Measurements from ENCODE around the gene ROGDI. TPM values are rescaled to one million over a fixed set of nuclear protein-coding genes. Genes with fewer than 3 reads are reported as not detected.

The ROGDI gene
- total and polyA plus RNA-seq, 2 of the 13 experiments (the other 11 are each of a cell fraction or from before 2014, with no cell fraction given), result 19.2 to 42.1 TPM

DNA sequence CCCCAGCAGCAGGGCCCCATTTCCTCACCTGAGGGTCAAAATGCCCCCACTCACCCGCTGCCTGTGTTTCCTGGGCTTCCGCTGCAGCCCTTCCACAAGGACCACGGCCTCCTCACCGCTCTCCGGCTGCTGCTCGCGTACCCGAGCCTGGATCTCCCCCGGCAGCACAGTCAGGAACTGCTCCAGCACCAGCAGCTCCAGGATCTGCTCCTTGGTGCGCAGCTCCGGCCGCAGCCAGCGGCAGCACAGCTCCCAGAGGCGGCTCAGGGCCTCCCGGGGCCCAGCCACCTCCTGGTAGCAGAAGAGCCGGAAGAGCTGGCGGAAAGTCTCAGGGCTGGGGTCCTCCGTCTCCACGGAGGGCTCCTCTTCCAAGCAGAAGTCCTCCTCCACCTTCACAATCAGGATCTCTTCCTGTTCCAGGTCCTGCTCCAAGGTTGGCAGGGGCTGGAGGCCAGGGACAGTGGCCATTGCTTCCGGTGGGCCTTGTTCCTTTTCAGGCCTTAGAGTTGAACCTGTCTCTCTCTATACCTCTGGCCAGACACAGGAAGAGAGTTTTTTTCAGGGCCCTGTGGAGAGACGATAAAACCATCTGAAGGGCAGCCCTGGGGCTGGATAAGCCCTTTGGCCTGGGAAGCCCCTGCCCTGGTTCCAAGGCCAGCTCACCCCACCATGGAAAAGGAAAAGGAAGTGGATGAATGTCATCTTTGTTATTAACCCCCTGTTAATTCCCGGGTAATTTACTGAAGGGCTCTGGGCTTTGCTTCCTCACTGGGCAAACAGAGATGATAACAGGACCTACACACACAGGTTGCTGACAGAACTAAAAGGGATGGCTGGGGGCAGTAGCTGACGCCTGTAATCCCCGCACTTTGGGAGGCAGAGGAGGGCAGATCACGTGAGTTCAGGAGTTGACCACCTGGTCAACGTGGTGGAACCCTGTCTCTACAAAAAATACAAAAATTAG, 36.6 kb downstream of the ROGDI start (continued):
- TF ChIP-seq ZNF816 (CRISPR knock-in tag; IDR thresholded peaks at IDR 0.05; ENCODE audit: borderline replicate concordance), result 0 out of 2 replicates have a peak, but pooled peaks have one; percentile 34
- TF ChIP-seq HDAC1 (CRISPR knock-in tag; IDR thresholded peaks at IDR 0.05), result peak; percentile 53; the same call in 1 of the 2 replicates
- TF ChIP-seq SP2 (CRISPR knock-in tag; IDR thresholded peaks at IDR 0.05), result no peak
- TF ChIP-seq CEBPG (CRISPR knock-in tag; IDR thresholded peaks at IDR 0.05), result no peak
- no peak for TF ChIP-seq TFDP1 (CRISPR knock-in tag; IDR thresholded peaks at IDR 0.05; ENCODE audit: borderline replicate concordance)
- TF ChIP-seq, protein P1, sequence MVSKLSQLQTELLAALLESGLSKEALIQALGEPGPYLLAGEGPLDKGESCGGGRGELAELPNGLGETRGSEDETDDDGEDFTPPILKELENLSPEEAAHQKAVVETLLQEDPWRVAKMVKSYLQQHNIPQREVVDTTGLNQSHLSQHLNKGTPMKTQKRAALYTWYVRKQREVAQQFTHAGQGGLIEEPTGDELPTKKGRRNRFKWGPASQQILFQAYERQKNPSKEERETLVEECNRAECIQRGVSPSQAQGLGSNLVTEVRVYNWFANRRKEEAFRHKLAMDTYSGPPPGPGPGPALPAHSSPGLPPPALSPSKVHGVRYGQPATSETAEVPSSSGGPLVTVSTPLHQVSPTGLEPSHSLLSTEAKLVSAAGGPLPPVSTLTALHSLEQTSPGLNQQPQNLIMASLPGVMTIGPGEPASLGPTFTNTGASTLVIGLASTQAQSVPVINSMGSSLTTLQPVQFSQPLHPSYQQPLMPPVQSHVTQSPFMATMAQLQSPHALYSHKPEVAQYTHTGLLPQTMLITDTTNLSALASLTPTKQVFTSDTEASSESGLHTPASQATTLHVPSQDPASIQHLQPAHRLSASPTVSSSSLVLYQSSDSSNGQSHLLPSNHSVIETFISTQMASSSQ (IDR thresholded peaks at IDR 0.05; ENCODE audit: low read depth), result no peak
- TF ChIP-seq, protein P1 (CRISPR knock-in tag; IDR thresholded peaks at IDR 0.05; ENCODE audit: borderline replicate concordance), result peak; percentile 12; the same call in 1 of the 2 replicates
- TF ChIP-seq SOX13 (IDR thresholded peaks at IDR 0.05), result no peak
- TF ChIP-seq SOX13 (CRISPR knock-in tag; conservative IDR thresholded peaks at IDR 0.05 in 1 of 2, IDR thresholded peaks at IDR 0.05 in 1 of 2), result peak in 1 of 2 experiments; percentile 6; a peak in 1 of 4 replicates
- TF ChIP-seq CREM (IDR thresholded peaks at IDR 0.05), result peak; percentile 39; the same call in 1 of the 2 replicates
- no peak for TF ChIP-seq CREM (CRISPR knock-in tag; IDR thresholded peaks at IDR 0.05)
- no peak for TF ChIP-seq ZNF576 (CRISPR knock-in tag; IDR thresholded peaks at IDR 0.05)
- TF ChIP-seq SKIL (CRISPR knock-in tag; IDR thresholded peaks at IDR 0.05; ENCODE audit: borderline replicate concordance), result 0 out of 2 replicates have a peak, but pooled peaks have one; percentile 10
- TF ChIP-seq ZNF792 (CRISPR knock-in tag; IDR thresholded peaks at IDR 0.05), result peak; percentile 58; the same call in 1 of the 2 replicates
- no peak for TF ChIP-seq NCOR1 (IDR thresholded peaks at IDR 0.05; ENCODE audit: borderline replicate concordance, low read length)
- no peak for TF ChIP-seq MAF1 (CRISPR knock-in tag; IDR thresholded peaks at IDR 0.05; ENCODE audit: borderline replicate concordance)
- peak; percentile 45; the same call in 1 of the 2 replicates for TF ChIP-seq HOXA3 (CRISPR knock-in tag; IDR thresholded peaks at IDR 0.05)
- TF ChIP-seq, protein P2, sequence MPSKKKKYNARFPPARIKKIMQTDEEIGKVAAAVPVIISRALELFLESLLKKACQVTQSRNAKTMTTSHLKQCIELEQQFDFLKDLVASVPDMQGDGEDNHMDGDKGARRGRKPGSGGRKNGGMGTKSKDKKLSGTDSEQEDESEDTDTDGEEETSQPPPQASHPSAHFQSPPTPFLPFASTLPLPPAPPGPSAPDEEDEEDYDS (CRISPR knock-in tag; IDR thresholded peaks at IDR 0.05), result peak; percentile 45; the same call in 1 of the 2 replicates
